Muscle layer of colon (tissue), 2 donors: Measurements from ENCODE around the gene FBXO45.
"Not testable (repeated sequence)": the region's sequence is repeated elsewhere in the genome, so short reads cannot be mapped to it uniquely, and the experiment has no call there.

Experiments used
- H3K27ac ChIP-seq: one replicate; pipeline ENCODE4 v1.7.0; 2013; ENCODE audit warnings: low read depth, mild to moderate bottlenecking, low read length, moderate library complexity
- H3K27me3 ChIP-seq, 2 donors: one replicate each; pipeline ENCODE4 v1.7.0; 2013; ENCODE audit warnings: low read length in 2 of 2, mild to moderate bottlenecking in 2 of 2; ENCODE audit not compliant: insufficient read depth in 2 of 2, control insufficient read depth in 1 of 2
- H3K36me3 ChIP-seq: one replicate; pipeline ENCODE4 v1.7.0; 2013; ENCODE audit warnings: mild to moderate bottlenecking, low read length; ENCODE audit not compliant: insufficient read depth
- H3K4me1 ChIP-seq: one replicate; pipeline ENCODE4 v1.7.0; 2013; ENCODE audit warnings: mild to moderate bottlenecking, low read length; ENCODE audit not compliant: insufficient read depth
- H3K4me3 ChIP-seq, 2 donors: one replicate each; pipeline ENCODE4 v1.7.0; 2013; ENCODE audit warnings: low read length in 2 of 2, low read depth in 1 of 2, mild to moderate bottlenecking in 1 of 2, moderate library complexity in 1 of 2
- H3K9ac ChIP-seq: one replicate; pipeline ENCODE4 v1.7.0; 2013; ENCODE audit warnings: low read length
- H3K9me3 ChIP-seq: one replicate; pipeline ENCODE4 v1.7.0; 2013; ENCODE audit warnings: mild to moderate bottlenecking, low read length
- donor health status: abdominal sarcoma.
- donor health status: Adenocarcinoma of cecum.

FBXO45 gene

GRCh38 chr3:196634224-196634623 is 65.8 kb downstream of the FBXO45 start:
- Histone ChIP-seq H3K36me3 (no peaks in the 10 kb centered on the region), H3K27me3 (no peaks in the 10 kb centered on the region), H3K9me3 (no peaks in the 10 kb centered on the region), H3K27ac (no peak overlapping the region), H3K4me3 (no peak overlapping the region), H3K4me1 (peaks cover 13% of the 10 kb centered on the region), H3K9ac (no peak overlapping the region)

- H3K4me1 ChIP-seq: peaks cover 13% of the 10 kb centered on the region
- H3K9me3 ChIP-seq: no peaks in the 10 kb centered on the region
- no peak overlapping the region for H3K4me3 ChIP-seq
- H3K27me3 ChIP-seq: no peaks in the 10 kb centered on the region
- no peaks in the 10 kb centered on the region for H3K36me3 ChIP-seq
- H3K27ac ChIP-seq: no peak overlapping the region
- no peak overlapping the region for H3K9ac ChIP-seq
These were observed 66.4 kb downstream of the FBXO45 start for GRCh38 chr3:196634829-196635228.

- Histone ChIP-seq H3K27me3 (no peaks in the 10 kb centered on the region), H3K4me1 (peaks cover 13% of the 10 kb centered on the region), H3K36me3 (no peaks in the 10 kb centered on the region), H3K9ac (no peak overlapping the region), H3K9me3 (no peaks in the 10 kb centered on the region), H3K27ac (no peak overlapping the region), H3K4me3 (no peak overlapping the region)
These were observed 68.2 kb downstream of the FBXO45 start for GRCh38 chr3:196636369-196637349.

GRCh38 chr3:196637941-196638340 is 69.5 kb downstream of the FBXO45 start:
- H3K27ac ChIP-seq, H3K9ac ChIP-seq, H3K27me3 ChIP-seq, H3K4me1 ChIP-seq, H3K4me3 ChIP-seq, H3K36me3 ChIP-seq, H3K9me3 ChIP-seq: not testable (repeated sequence)
